ENCODE results near the gene SCTR.

SCTR gene

DNA sequence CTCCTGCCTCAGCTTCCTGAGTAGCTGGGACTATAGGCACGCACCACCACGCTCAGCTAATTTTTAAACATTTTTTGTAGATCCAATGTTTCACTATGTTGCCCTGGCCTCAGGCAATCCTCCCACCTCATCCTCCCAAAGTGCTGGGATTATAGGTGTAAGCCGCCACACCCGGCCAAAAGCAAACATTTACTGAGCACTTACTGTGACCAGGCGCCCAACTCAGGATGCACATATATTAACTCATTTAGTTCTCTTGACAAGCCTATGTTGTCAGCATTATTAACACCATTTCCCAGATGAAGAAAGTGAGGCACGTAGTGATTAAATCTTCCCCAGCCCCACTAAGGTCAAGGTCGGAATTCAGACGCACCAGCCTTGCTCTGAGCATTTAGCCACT, 51.5 kb downstream of the SCTR start:
- DNase-seq = no peak

DNA sequence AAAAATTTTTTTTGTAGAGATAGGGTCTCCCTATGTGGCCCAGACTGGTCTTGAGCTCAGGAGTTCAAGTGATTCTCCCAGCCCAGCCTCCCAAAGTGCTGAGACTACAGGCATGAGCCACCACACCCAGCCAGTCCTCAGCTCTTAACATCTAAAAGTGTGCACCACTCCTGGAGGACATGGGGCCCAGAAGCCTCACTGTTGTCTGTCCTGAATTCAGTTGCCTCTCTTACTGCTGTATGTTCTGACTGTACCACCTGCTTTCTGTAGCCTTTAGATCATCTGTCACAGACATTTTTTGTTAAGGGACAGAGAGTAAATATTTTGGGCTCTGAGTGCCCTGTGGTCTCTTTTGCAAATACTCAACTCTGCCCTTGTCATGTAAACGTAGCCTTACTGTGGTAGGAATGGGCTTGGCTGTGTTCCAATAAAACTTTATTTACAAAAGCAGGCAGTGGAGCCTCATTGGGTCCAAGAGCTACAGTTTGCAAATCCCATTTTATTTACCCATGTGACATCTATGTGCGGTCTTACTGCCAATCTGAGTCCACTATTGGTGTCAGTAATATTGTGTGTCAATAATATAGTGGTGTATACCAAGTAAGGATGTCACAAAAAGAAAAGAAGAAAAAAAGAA, 54.5 kb downstream of the SCTR start:
- DNase-seq = peak; percentile 12

GRCh38 chr2:119469131-119469530, 55.2 kb downstream of the SCTR start:
- no peak for DNase-seq

DNA sequence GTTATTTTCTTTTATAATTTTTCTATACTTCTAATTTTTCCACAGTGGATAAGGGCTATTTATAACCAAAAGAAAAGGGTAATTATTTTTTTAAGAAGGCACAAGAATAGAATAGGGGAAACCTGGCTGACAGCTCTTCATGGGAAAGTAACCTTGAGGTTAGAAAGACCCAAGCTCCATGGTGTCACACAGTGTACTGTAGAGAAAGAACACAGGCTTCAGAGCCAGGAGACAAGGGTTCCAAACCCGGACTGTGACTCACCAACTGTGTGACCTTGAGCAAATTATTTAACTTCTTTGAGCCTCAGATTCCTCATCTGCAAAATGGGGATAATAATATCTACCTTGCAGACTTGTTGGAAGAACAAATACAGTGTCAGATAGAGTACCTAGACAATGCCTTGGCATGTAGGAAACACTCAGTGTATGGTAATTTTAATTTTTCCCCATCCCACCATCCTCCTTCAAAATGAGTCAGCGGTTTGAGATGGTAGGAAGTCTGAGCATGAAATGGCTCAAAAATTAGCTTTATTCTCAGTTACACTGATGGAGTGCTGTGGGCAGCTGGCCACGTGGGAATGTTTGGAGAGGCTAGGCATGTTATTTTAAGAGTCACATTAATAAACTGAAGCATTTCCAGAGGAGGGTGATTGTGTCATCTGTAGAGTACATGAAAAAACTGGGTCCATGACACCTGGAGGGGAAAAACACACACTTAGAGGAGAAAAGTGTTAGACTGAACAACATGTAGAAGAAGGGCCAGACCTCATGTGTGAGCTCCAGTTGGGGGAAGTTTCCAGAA, 55.9 kb downstream of the SCTR start:
- DNase-seq = no peak

GRCh38 chr2:119466373-119466772, 57.9 kb downstream of the SCTR start:
- DNase-seq = no peak

DNA sequence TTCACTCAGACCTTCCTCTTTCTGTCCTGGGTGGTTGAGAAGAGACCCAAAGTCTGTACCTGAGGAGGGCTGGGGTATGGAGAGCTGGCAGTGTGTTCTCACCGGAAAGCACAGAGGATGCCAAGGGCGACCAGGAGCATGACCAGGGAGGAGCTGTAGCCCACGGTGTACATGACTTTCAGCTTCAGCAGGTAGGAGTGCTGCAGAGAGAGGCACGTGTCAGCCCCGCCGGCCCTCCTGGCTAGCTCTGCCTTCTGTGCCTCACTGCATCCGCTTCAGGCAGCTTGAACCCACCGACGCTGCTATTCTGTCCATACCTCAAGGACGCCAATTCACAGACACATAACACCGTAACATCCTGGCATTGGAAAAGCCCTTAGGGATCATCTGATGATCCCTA, 58.6 kb downstream of the SCTR start:
- no peak for DNase-seq

DNA sequence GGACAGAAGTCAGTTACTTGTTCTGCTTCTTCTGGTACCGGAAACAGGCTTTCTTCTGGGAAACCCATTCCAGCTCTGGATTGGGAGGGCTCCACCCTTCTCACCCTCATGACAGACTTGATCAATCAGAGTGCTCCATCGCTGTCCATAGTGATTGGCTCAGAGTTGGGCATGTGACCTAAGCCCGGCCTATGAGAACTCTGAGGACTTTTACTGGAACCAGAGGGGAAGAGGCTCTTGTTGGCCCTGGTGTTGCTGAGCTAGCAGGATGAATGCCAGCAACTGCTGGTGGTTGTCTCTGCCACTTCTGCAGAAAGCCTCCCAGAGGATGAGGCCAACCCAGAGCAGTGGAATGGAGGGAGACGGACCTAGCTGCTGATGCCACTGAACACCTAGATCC, 59.3 kb downstream of the SCTR start:
- DNase-seq = peak; percentile 32

GRCh38 chr2:119463990-119464389, 60.3 kb downstream of the SCTR start:
- DNase-seq = no peak

DNA sequence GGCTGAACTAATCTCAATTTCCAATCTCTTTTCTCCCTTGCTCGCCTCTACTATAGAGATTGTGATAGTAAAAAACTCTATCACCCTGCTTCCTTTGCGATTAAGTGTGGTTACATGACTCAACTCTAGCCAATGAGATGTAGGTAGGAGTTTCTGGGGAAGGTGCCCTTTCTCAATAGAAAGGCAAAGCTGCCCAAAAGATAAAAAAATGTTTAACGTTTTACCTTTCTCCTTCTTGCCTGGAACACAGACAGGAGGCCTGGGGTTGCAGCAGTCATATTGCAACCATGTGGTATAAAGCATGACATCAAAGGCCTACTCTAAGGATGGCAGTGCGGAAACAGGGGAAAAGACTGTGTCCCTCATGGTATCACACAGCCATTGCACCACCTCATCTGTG, 61.1 kb downstream of the SCTR start:
- DNase-seq = no peak

- DNase-seq = no peak
These were observed 61.7 kb downstream of the SCTR start for GRCh38 chr2:119462574-119462973.

DNA sequence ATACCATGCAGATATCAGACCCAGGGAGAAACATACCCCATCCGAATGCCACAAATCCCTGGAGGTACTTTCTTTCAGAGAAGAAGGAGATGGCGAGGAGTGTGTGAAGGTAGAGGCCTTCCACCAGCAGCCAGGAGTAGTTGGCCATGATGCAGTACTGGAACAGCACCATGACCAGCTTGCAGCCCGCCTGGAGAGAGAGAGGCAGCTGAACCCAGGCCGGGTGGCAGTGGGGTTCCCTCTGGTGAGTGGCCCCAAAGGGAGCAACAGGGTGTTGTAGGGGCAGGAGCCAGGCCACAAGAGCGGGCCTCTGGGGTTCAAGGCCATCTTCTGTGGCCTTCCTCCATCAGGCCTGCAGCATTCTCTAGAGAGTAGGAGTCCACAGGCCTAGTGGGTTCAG, 62.5 kb downstream of the SCTR start:
- DNase-seq = no peak

GRCh38 chr2:119460076-119460475, 64.2 kb downstream of the SCTR start:
- no peak for DNase-seq

DNA sequence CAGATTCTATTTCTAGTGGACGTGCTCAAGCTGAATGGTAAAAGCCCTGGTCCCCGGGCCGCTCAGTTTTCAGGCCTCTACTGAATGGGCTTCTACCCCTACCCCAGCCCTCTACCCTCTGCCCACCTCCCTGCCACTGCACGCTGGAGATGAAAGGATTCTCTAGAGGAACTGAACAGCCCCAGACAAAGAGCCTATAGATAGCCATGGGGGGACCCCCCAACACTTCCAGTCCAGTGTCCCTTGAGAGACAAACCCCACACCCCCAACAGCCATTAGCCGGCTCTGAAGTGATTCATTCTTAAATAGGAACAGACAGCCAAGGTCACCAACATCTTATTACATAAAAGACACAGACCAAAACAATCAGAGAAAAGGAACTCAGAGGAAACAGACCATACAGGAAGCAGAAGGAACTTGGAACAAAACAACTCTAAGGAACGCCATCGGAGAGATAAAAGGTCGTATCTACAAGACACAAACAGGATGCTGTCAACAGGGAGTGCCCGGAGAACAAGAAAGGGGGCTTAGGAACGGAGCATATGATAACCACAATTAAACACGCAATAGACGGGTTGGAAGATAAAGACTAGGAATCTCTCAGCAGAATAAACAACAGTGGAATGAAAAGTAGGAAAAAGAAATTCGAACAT, 69.1 kb downstream of the SCTR start:
- no peak for DNase-seq

GRCh38 chr2:119453972-119454593, 70.2 kb downstream of the SCTR start:
- no peak for DNase-seq

GRCh38 chr2:119451336-119452050, 72.8 kb downstream of the SCTR start:
- no peak for DNase-seq

DNA sequence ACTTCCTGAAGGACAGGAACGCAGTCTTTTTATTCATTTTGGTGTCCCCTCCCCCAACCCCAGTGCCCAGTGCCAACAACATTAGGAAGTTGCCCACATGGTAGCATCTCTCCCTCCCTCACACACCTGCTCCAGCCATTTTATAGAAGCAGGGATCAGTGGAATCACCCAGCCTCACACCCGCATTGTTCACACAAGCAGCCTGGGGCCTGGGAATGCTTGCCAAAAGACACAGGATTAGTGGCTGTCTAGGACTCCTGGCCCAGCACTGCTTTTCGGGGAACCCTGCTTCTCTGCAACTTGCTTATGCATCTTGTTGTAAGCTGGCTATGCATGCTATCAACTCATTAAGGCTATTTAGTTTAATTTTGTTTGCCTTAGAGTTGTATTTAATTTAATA, 74.8 kb downstream of the SCTR start:
- DNase-seq = no peak

GRCh38 chr2:119448427-119449141, 75.7 kb downstream of the SCTR start:
- DNase-seq = no peak

DNA sequence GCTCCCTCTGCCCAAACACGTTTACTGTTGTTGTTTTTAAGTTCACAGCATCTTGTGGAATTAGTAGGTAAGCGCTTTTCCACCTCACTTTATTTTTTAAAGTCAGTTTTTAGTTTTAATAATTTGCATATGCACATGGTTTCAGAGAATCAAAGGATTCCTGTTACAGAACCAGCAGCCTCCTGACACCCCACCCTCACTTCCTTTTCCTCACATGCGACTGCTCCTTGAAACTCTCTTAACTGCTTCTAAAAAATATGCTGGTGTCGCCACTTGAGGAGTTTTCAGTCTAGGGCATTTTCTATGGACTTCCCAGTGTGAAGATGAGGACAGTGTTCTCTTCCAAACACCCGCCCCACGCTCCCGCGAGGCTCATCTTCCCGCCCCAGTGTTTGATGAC, 78.2 kb downstream of the SCTR start:
- no peak for DNase-seq

DNA sequence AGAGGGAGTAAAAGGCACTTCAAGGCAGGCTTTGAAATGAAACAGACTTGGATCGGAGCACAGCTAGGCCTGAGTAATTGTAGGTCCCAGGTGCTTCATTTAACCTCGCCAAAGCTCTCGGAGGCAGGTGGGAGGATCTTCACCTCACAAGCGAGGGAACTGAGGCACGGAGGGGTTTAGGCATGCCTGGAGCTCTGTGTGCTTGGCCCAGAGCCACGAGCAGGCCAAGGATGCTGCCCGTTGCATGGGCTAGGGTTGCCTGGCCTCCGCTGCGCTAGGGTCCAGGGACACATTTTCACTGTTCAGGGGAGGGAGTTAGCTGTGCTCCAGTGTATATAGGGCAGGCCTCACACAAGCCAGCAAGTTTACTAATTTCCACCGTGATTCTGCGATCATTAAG, 81.4 kb downstream of the SCTR start:
- DNase-seq = no peak

- no peak for DNase-seq
These were observed 82.1 kb downstream of the SCTR start for GRCh38 chr2:119442226-119442619.

GRCh38 chr2:119441376-119442225, 82.7 kb downstream of the SCTR start:
- no peak for DNase-seq
